HG03520 (cell line): Measurements from ENCODE around the gene SLC2A5.
"Not testable (repeated sequence)": the region's sequence is repeated elsewhere in the genome, so short reads cannot be mapped to it uniquely, and the experiment has no call there.

Experiments used
- ATAC-seq: cut with Tn5 transposase; IDR thresholded peaks from one replicate; pipeline ENCODE4 v1.9.1; 2021; ENCODE audit warnings: mild to moderate bottlenecking, moderate library complexity; ENCODE audit not compliant: unreplicated experiment

SLC2A5 gene

GRCh38 chr1:9038881-9039760 lies 30.3 kb downstream of the SLC2A5 start:
- no peak for ATAC-seq

GRCh38 chr1:9038338-9038650 lies 31.1 kb downstream of the SLC2A5 start:
- ATAC-seq = no peak

- ATAC-seq = no peak
These were observed 31.7 kb downstream of the SLC2A5 start for GRCh38 chr1:9037476-9038337.

GRCh38 chr1:9035226-9035625 lies 34.2 kb downstream of the SLC2A5 start:
- ATAC-seq = no peak

GRCh38 chr1:9033363-9033762 lies 36.1 kb downstream of the SLC2A5 start:
- no peak for ATAC-seq

- ATAC-seq = no peak
These were observed 37.8 kb downstream of the SLC2A5 start for GRCh38 chr1:9031484-9032259.

- ATAC-seq = not testable (repeated sequence)
These were observed 38.4 kb downstream of the SLC2A5 start for GRCh38 chr1:9031077-9031476.

- ATAC-seq = no peak
These were observed 40.3 kb downstream of the SLC2A5 start for GRCh38 chr1:9028921-9029705.

- ATAC-seq = no peak
These were observed 42.1 kb downstream of the SLC2A5 start for GRCh38 chr1:9027307-9027706.

- ATAC-seq = no peak
These were observed 44.0 kb downstream of the SLC2A5 start for GRCh38 chr1:9025449-9025848.

- no peak for ATAC-seq
These were observed 44.6 kb downstream of the SLC2A5 start for GRCh38 chr1:9024837-9025236.

- ATAC-seq = no peak
These were observed 46.7 kb downstream of the SLC2A5 start for GRCh38 chr1:9022773-9023172.

GRCh38 chr1:9022026-9022738 lies 47.3 kb downstream of the SLC2A5 start:
- not testable (repeated sequence) for ATAC-seq

GRCh38 chr1:9020305-9020704 lies 49.1 kb downstream of the SLC2A5 start:
- no peak for ATAC-seq

- no peak for ATAC-seq
These were observed 49.5 kb downstream of the SLC2A5 start for GRCh38 chr1:9019896-9020295.

- ATAC-seq = no peak
These were observed 51.1 kb downstream of the SLC2A5 start for GRCh38 chr1:9018333-9018732.

GRCh38 chr1:9016455-9016854 lies 53.0 kb downstream of the SLC2A5 start:
- no peak for ATAC-seq

- no peak for ATAC-seq
These were observed 54.7 kb downstream of the SLC2A5 start for GRCh38 chr1:9014475-9015375.

GRCh38 chr1:9013819-9014218 lies 55.6 kb downstream of the SLC2A5 start:
- no peak for ATAC-seq
